MG63 (cell line): ENCODE data around the gene OR51D1. TPM values are rescaled to one million over a fixed set of nuclear protein-coding genes. Genes with fewer than 3 reads are reported as not detected.

ENCODE experiments used
- DNase-seq: peaks from one replicate; pipeline ENCODE4 v3.0.0-alpha.2; 2020
- H3K27me3 ChIP-seq: fragments of 250-450 bp; sonication (Bioruptor Pico); 2 replicates; pipeline ENCODE4 v1.5.1; 2020; ENCODE audit warnings: mild to moderate bottlenecking, moderate library complexity
- H3K36me3 ChIP-seq: fragments of 250-450 bp; sonication (Bioruptor Pico); 2 replicates; pipeline ENCODE4 v1.5.1; 2020; ENCODE audit warnings: mild to moderate bottlenecking, moderate library complexity
- H3K4me3 ChIP-seq: fragments of 250-450 bp; sonication (Bioruptor Pico); 2 replicates; pipeline ENCODE4 v1.5.1; 2020; ENCODE audit warnings: mild to moderate bottlenecking, moderate library complexity
- H3K9me3 ChIP-seq: fragments of 250-450 bp; sonication (Bioruptor Pico); 2 replicates; pipeline ENCODE4 v1.5.1; 2020; ENCODE audit warnings: mild to moderate bottlenecking, moderate library complexity
- total RNA-seq: library from RNA; depleted of rRNA; stranded (reverse); fragments of >200 nt; shearing (Covaris generic); gene quantifications from 2 replicates; pipeline ENCODE4 v1.2.3, GENCODE V29; 2014; ENCODE audit warnings: low replicate concordance; rRNA removed

The OR51D1 gene, protein sequence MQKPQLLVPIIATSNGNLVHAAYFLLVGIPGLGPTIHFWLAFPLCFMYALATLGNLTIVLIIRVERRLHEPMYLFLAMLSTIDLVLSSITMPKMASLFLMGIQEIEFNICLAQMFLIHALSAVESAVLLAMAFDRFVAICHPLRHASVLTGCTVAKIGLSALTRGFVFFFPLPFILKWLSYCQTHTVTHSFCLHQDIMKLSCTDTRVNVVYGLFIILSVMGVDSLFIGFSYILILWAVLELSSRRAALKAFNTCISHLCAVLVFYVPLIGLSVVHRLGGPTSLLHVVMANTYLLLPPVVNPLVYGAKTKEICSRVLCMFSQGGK
- total RNA-seq: not detected in 2 replicates

- no peaks in the 10 kb centered on the region for H3K36me3 ChIP-seq
- H3K9me3 ChIP-seq: no peaks in the 10 kb centered on the region
- peak within 1 kb of the TSS; percentile 27; the same call in 1 of the 2 replicates for H3K4me3 ChIP-seq
- DNase-seq: peak; percentile 40
- H3K27me3 ChIP-seq: no peaks in the 10 kb centered on the region
Measured at GRCh38 chr11:4636962-4637661, at the start of gene OR51D1. OR51D1 (plus strand) TSS chr11:4637477; CDS start chr11:4639791, 2,314 bp downstream.

- no peaks in the 10 kb centered on the region for H3K36me3 ChIP-seq
- H3K4me3 ChIP-seq: no peak overlapping the region
- no peak for DNase-seq
- no peaks in the 10 kb centered on the region for H3K27me3 ChIP-seq
- H3K9me3 ChIP-seq: no peaks in the 10 kb centered on the region
Measured at GRCh38 chr11:4589017-4589416, 48.3 kb upstream of the OR51D1 start.

GRCh38 chr11:4593739-4594138, 43.5 kb upstream of the OR51D1 start, which contains the start of gene OR52I1:
OR52I1 (plus strand) TSS chr11:4594039; CDS start chr11:4594039, 0 bp downstream.
- H3K4me3 ChIP-seq: no peak within 1 kb of the TSS
- no peaks in the 10 kb centered on the region for H3K36me3 ChIP-seq
- no peaks in the 10 kb centered on the region for H3K27me3 ChIP-seq
- H3K9me3 ChIP-seq: no peaks in the 10 kb centered on the region
- no peak for DNase-seq

- H3K9me3 ChIP-seq: no peaks in the 10 kb centered on the region
- DNase-seq: no peak
- H3K36me3 ChIP-seq: no peaks in the 10 kb centered on the region
- no peak overlapping the region for H3K4me3 ChIP-seq
- H3K27me3 ChIP-seq: no peaks in the 10 kb centered on the region
Measured at GRCh38 chr11:4605057-4605456, 32.2 kb upstream of the OR51D1 start.

DNA sequence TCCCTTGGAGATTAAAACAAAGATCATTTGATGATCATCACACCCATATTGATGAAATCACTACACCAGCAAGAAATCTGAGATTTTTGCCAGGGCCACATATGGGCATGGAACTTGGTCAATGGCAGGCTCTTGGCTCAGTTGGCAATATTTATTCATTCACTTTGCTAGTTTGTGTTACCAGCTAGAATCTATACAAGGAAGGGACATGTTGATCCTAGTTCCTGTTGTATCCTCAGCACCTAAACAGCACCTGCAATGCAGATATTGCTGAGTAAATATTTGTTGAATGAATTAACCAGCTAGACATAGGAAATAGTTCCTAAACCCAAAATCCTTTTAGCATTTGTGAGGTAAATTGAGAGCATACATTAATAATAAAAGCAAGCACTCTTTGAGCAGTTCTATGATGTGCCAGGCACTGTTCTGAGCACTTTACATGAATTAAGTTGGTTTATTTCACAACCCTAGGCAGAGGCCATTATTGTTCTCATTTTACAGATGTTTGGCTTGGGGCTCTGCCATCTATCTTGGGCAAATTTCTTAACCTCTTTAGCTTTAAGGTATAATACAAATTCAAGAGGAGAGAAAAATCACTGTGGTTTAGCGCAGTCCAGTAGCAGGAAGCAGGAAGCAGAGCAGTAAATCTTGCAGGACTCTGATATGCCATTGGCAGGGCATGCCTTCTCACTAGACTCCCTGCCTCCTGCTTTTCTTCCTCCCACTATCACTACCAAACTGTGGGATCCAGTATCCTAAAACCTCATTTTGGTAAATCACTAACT, 30.9 kb upstream of the OR51D1 start:
- H3K36me3 ChIP-seq: no peaks in the 10 kb centered on the region
- H3K4me3 ChIP-seq: no peak overlapping the region
- H3K27me3 ChIP-seq: no peaks in the 10 kb centered on the region
- no peaks in the 10 kb centered on the region for H3K9me3 ChIP-seq
- DNase-seq: no peak

DNA sequence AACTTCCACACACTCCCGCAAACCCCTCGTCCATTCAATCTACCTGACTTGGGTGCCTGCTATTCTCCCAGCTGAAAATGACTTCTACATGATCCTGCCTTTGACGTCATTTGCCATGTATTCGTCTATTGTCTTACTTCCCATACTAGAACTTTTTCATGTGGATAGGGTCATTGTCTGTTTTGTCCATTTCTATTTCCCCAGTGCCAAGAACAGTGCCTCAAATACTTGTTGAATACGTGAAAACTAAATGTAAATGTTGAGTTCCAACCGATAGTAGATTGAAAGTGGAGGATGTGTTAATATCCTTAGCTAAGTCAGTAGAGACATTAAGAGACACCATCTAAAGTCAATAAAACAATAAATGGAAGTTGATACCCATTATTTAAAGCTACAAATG, 30.2 kb upstream of the OR51D1 start:
- no peaks in the 10 kb centered on the region for H3K36me3 ChIP-seq
- H3K4me3 ChIP-seq: peak overlapping the region; percentile 71
- no peaks in the 10 kb centered on the region for H3K9me3 ChIP-seq
- H3K27me3 ChIP-seq: no peaks in the 10 kb centered on the region
- DNase-seq: no peak

DNA sequence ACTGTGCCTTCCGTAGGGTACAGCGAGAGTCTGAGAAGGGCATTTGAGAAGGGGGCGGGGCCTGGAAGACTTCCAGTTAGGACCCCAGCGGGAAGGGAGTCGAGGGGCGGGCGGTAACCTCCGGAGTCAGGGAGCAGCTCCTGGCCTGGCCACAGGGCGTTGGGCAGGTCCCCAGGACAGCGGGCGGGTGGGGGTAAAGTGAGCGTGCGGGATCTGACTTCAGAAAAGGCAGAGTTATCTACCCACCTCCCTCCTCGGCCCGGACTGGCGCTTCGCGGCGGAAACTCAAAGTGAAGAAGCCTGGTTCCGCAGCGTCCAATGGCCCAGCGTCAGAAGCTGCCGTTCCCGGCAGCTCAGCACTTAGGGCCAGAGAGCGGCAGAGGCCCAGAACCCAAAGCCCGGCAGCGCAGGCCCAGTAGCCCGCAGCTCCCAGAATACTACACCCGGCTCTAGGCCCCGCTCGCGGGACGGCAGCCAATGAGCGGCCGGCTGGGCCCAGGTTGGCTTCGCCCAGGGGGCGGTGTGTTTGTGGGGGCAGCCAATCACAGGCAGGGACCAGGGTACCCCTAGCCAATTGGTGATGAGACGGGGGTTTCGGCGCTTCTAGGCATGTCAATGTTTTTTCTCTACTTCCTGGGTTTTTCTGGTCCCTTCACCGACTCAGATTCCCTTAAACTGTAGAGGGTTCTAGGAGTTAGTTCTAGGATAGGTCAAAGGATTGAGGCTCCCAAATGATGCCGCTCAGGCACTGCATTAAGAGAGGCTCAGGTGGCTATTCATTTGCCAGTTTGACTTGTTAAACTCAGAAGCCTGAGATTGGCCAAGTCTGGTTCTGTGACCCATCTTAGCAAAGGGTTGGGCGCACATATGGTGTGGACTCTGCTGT, 29.3 kb upstream of the OR51D1 start, which contains the start of gene TRIM68:
Gene TRIM68, minus strand, starts transcription at position 451 of the 886 bp plus-strand sequence. CDS start 2,727 bp downstream, outside the sequence.
- DNase-seq: peak; percentile 97
- H3K9me3 ChIP-seq: no peaks in the 10 kb centered on the region
- no peaks in the 10 kb centered on the region for H3K36me3 ChIP-seq
- H3K27me3 ChIP-seq: no peaks in the 10 kb centered on the region
- peak within 1 kb of the TSS; percentile 71 for H3K4me3 ChIP-seq

DNA sequence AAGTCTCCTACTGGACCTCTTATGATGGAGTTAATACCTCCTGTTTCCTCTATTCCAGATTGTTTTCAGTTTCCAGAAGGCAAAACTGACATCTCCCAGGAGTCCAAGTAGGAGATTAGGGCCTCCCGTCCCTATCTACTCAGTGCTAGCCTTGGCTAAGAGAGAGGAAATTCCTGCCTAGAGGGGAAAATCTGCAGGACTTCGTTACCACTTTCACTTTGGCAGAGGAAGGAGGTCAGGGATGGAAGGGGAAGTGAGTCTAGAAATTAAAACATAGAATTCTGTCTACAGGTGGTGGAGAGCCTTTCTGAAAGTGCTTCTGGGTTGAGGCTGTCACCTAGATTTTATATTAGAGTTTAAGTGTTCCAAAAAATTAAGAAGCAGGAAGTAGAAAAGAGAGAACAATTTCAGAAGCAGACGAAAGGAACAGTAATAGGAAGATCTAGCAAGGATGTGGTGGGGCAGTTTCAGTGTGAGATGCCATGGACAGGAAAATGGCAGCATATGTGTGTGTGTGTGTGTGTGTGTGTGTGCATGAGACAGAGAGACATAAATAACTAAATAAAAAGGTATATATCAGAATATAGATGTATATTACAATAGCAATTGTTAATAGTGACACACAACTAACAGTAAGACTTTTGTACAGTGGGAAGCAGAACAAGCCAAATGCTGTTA, 26.9 kb upstream of the OR51D1 start:
- Histone ChIP-seq H3K9me3 (no peaks in the 10 kb centered on the region), H3K36me3 (no peaks in the 10 kb centered on the region), H3K27me3 (no peaks in the 10 kb centered on the region), H3K4me3 (0 out of 2 replicates have a peak overlapping the region, but pooled peaks have one; percentile 13)
- no peak for DNase-seq

GRCh38 chr11:4611986-4612385, 25.3 kb upstream of the OR51D1 start:
- no peak for DNase-seq
- no peaks in the 10 kb centered on the region for H3K36me3 ChIP-seq
- H3K9me3 ChIP-seq: no peaks in the 10 kb centered on the region
- no peak overlapping the region for H3K4me3 ChIP-seq
- H3K27me3 ChIP-seq: no peaks in the 10 kb centered on the region

DNA sequence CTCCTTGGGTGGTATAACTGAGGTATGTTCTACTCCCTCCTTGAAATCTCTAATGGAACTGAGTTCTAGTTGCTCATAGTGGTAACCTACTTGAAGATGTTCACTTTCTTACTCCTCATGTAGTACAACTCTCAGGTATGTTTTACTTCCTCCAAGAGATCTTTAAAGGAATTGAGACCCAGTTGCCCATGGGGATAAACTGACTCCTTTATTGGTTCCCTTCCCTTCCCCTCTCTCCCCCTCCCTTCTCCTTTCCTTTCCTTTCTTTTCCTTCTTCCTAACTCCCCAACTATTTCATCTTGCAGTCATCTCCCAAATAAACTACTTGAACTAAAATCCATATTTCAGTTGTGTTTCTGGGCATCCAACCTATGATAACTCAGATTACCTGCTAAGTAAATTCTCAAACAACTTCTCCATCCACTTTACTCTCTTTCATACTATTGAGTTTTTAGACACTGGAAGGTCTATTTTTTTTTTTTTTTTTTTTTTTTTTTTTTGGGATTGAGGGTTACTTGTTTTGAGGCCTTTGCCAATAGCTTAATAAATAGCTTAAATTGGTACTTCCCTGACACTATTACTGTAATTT, 21.3 kb upstream of the OR51D1 start:
- no peak overlapping the region for H3K4me3 ChIP-seq

GRCh38 chr11:4619514-4619913, 17.8 kb upstream of the OR51D1 start:
- Histone ChIP-seq H3K9me3 (no peaks in the 10 kb centered on the region; the same call in 1 of the 2 replicates), H3K4me3 (no peak overlapping the region), H3K36me3 (no peaks in the 10 kb centered on the region), H3K27me3 (no peaks in the 10 kb centered on the region)
- no peak for DNase-seq

More for the DNA sequence above, 21.3 kb upstream of the OR51D1 start:
- no peaks in the 10 kb centered on the region for H3K27me3 ChIP-seq
- H3K9me3 ChIP-seq: no peaks in the 10 kb centered on the region
- no peaks in the 10 kb centered on the region for H3K36me3 ChIP-seq
- no peak for DNase-seq

DNA sequence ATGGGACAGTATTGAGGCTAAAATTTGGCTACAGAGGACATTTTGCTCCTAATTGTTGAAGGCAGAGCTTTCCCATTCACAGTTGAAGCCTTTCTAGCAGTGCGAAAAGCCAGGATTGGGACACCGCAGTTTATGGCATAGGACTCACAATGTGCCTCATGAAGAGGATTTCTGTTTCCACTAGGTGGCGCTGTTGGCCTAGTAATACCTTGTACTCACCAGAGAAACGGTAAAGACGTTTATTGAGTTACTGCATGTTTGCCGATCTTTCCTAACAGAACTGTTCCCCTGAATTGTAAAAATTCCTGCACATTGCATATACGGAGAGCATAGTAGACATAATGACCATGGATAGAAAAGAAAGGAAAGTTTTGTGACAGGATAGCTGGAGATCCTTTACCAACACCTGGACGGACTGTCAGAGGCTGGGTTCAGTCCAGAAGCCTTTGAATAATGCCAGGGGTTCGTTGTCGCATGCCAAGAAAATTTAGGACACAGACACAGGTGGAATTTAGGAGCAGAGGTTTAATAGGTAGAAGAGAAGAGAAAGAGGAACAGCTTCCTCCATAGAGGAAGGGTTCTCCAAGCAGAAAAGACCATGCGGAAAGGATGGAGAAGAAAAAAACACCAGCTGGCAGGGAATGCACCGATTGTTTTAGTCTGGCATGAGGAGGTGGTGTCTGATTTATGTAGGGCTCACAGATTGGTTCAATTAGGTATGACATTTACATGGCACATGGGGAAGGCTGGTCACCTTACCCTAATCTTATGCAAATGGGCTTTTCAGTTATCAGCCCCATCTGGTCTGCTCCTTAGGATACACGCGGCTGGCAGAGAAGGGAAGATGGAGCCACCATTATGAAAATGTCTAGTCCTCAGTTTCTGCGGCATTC, 10.8 kb upstream of the OR51D1 start:
- H3K36me3 ChIP-seq: no peaks in the 10 kb centered on the region
- H3K9me3 ChIP-seq: no peaks in the 10 kb centered on the region; the same call in 1 of the 2 replicates
- no peak overlapping the region for H3K4me3 ChIP-seq
- H3K27me3 ChIP-seq: no peaks in the 10 kb centered on the region
- peak; percentile 40 for DNase-seq

DNA sequence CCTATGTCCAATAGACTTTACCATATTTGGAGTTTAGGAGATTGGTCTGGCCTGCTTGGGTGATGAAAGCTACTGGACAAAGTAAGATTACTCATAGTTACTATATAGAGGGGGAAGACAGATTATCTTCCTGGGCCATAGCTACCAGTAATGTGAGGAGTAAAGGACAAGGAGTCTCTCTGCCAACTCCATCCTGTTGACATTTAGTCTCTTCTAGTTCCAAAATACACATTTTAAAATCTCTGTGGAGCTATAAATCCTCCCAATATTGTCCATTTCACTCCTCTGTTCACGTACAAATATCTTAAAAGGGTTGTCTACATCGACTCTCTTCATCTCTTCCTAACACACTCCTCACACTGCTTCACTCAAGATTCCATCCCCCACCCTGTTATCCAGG, 1.1 kb upstream of the OR51D1 start:
- no peak for DNase-seq
- no peaks in the 10 kb centered on the region for H3K27me3 ChIP-seq
- H3K9me3 ChIP-seq: no peaks in the 10 kb centered on the region
- no peaks in the 10 kb centered on the region for H3K36me3 ChIP-seq
- H3K4me3 ChIP-seq: no peak overlapping the region

- no peak for DNase-seq
- Histone ChIP-seq H3K4me3 (no peak overlapping the region), H3K9me3 (no peaks in the 10 kb centered on the region), H3K27me3 (no peaks in the 10 kb centered on the region), H3K36me3 (no peaks in the 10 kb centered on the region)
Measured at GRCh38 chr11:4637662-4638047, 378 bp downstream of the OR51D1 start.
